Muscle layer of duodenum (tissue), 2 donors: Measurements from ENCODE around the gene PLCB4.

Experiments used
- H3K27ac ChIP-seq: one replicate; pipeline ENCODE4 v1.7.0; 2013; ENCODE audit warnings: mild to moderate bottlenecking, low read length
- H3K27me3 ChIP-seq: one replicate; pipeline ENCODE4 v1.7.0; 2013; ENCODE audit warnings: low read depth, mild to moderate bottlenecking, control low read depth, low read length
- H3K36me3 ChIP-seq, 2 donors: one replicate each; pipeline ENCODE4 v1.7.0; 2013; ENCODE audit warnings: low read length in 2 of 2, control low read depth in 1 of 2, mild to moderate bottlenecking in 1 of 2; ENCODE audit not compliant: insufficient read depth in 2 of 2, control insufficient read depth in 1 of 2
- H3K4me1 ChIP-seq, 2 donors: one replicate each; pipeline ENCODE4 v1.7.0; 2013; ENCODE audit warnings: low read length in 2 of 2, mild to moderate bottlenecking in 2 of 2, control low read depth in 1 of 2, moderate library complexity in 1 of 2; ENCODE audit not compliant: insufficient read depth in 2 of 2, control insufficient read depth in 1 of 2
- H3K4me3 ChIP-seq, 2 donors: one replicate each; pipeline ENCODE4 v1.7.0; 2013; ENCODE audit warnings: low read length in 2 of 2, low read depth in 1 of 2, mild to moderate bottlenecking in 1 of 2
- H3K9me3 ChIP-seq, 2 donors: one replicate each; pipeline ENCODE4 v1.7.0; 2013; ENCODE audit warnings: low read length in 2 of 2, control low read depth in 1 of 2, mild to moderate bottlenecking in 1 of 2; ENCODE audit not compliant: control insufficient read depth in 1 of 2
- donor health status: healthy.

The PLCB4 gene

DNA sequence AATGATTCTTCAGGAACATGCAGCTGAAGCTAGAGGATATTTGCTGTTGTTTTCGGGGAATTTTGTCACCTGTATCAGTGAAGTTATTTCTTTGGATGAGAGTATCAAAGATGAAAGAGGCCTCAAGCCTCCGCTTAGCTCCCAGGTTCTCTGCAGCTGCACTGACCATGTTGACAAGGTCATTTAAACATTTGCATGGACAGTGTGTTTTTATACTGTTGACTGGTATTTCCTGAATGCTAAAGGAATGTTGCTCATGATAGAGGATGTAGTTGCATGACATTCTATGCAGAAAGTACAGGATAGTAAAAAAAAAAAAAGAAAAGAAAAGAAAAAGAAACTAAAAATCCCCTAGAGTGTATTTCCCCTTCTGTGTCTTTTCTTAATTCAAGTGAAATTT, 279.9 kb downstream of the PLCB4 start:
- Histone ChIP-seq H3K4me3 (no peak overlapping the region), H3K9me3 (no peaks in the 10 kb centered on the region), H3K4me1 (peaks cover 0 to 5% of the 10 kb centered on the region in 2 donors), H3K36me3 (no peaks in the 10 kb centered on the region), H3K27ac (no peak overlapping the region), H3K27me3 (no peaks in the 10 kb centered on the region)

GRCh38 chr20:9349249-9349648, 280.4 kb downstream of the PLCB4 start:
- Histone ChIP-seq H3K27me3 (no peaks in the 10 kb centered on the region), H3K27ac (no peak overlapping the region), H3K4me1 (peaks cover 0 to 5% of the 10 kb centered on the region in 2 donors), H3K9me3 (no peaks in the 10 kb centered on the region), H3K4me3 (no peak overlapping the region), H3K36me3 (no peaks in the 10 kb centered on the region)

DNA sequence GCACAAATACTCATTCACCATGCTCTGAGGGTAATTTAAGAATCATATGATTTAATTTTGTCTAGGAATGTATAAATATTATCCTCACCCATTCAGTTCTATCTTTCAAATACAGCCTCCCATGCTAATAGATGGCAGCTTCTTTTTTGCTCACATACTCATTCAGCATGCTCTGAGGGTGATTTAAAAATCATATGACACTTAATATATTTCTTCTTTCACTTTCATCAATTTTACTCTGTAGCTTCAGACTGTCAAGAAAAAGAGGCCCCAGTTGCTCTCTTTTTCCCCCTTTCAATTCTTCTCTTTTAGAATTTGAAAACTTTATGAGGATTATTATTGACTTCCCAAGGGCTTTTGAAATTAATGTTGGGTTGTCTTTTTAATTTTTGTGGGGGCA, 283.9 kb downstream of the PLCB4 start:
- Histone ChIP-seq H3K27me3 (no peaks in the 10 kb centered on the region), H3K27ac (no peak overlapping the region), H3K4me3 (no peak overlapping the region), H3K36me3 (no peaks in the 10 kb centered on the region), H3K4me1 (no peaks in the 10 kb centered on the region), H3K9me3 (no peaks in the 10 kb centered on the region)

DNA sequence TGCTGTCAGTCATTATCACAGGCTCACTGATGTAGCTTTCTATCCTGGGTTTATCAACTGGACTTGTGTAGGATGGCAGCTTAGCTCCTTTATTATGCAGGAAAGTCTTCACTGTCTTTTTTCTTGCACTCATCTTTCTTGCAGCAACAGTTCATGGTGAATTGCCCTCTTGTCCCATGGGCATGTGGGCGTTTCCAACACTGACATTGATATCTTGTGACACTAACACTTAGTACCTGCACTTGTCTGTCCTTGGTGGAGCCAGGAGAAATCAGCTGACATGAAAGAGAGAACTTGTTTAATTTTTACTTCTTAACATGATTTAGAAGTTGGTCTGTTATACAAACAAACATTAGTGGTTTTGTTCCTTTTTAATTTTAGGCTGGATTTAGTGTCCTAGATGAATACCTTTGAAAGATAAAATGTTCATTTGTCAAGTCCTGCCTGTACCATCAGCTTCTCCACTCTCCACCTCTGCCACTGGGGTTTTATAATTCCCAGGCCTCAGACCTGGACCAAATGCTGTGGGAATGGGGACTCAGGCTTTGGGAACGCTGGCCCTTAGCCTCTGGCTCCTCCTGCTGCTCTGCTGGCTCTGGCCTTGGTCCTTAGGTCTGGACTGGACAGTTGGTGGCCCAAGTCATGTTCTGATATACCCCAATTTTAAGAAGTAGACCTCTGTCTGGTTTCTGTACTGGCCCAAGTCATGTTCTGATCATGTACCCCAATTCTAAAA, 284.5 kb downstream of the PLCB4 start:
- Histone ChIP-seq H3K4me3 (no peak overlapping the region), H3K27me3 (no peaks in the 10 kb centered on the region), H3K27ac (no peak overlapping the region), H3K4me1 (no peaks in the 10 kb centered on the region), H3K36me3 (no peaks in the 10 kb centered on the region), H3K9me3 (no peaks in the 10 kb centered on the region)

- no peak overlapping the region for H3K4me3 ChIP-seq
- H3K4me1 ChIP-seq = no peaks in the 10 kb centered on the region
- H3K27me3 ChIP-seq = no peaks in the 10 kb centered on the region
- no peak overlapping the region for H3K27ac ChIP-seq
- H3K9me3 ChIP-seq = no peaks in the 10 kb centered on the region
- no peaks in the 10 kb centered on the region for H3K36me3 ChIP-seq
These were observed 285.0 kb downstream of the PLCB4 start for GRCh38 chr20:9353916-9354276.

- H3K27ac ChIP-seq = no peak overlapping the region
- peaks cover 0 to under 1% of the 10 kb centered on the region in 2 donors for H3K4me1 ChIP-seq
- H3K36me3 ChIP-seq = no peaks in the 10 kb centered on the region
- H3K4me3 ChIP-seq = no peak overlapping the region
- H3K27me3 ChIP-seq = no peaks in the 10 kb centered on the region
- H3K9me3 ChIP-seq = no peaks in the 10 kb centered on the region
These were observed 285.7 kb downstream of the PLCB4 start for GRCh38 chr20:9354579-9354978.

GRCh38 chr20:9358001-9358400, 289.1 kb downstream of the PLCB4 start:
- Histone ChIP-seq H3K4me3 (no peak overlapping the region), H3K36me3 (no peaks in the 10 kb centered on the region), H3K9me3 (no peaks in the 10 kb centered on the region), H3K27ac (no peak overlapping the region), H3K4me1 (peaks cover 0 to 7% of the 10 kb centered on the region in 2 donors), H3K27me3 (no peaks in the 10 kb centered on the region)

- no peak overlapping the region for H3K27ac ChIP-seq
- H3K9me3 ChIP-seq = no peaks in the 10 kb centered on the region
- no peaks in the 10 kb centered on the region for H3K27me3 ChIP-seq
- H3K4me1 ChIP-seq = peaks cover 0 to 7% of the 10 kb centered on the region in 2 donors
- peaks cover 0 to 5% of the 10 kb centered on the region in 2 donors for H3K36me3 ChIP-seq
- no peak overlapping the region for H3K4me3 ChIP-seq
These were observed 290.8 kb downstream of the PLCB4 start for GRCh38 chr20:9359561-9360308.

- no peaks in the 10 kb centered on the region for H3K27me3 ChIP-seq
- peaks cover 0 to 7% of the 10 kb centered on the region in 2 donors for H3K4me1 ChIP-seq
- H3K27ac ChIP-seq = no peak overlapping the region
- H3K36me3 ChIP-seq = peaks cover 0 to 5% of the 10 kb centered on the region in 2 donors
- no peaks in the 10 kb centered on the region for H3K9me3 ChIP-seq
- no peak overlapping the region for H3K4me3 ChIP-seq
These were observed 291.5 kb downstream of the PLCB4 start for GRCh38 chr20:9360431-9360830.

GRCh38 chr20:9363673-9364072, 294.8 kb downstream of the PLCB4 start:
- Histone ChIP-seq H3K9me3 (no peaks in the 10 kb centered on the region), H3K36me3 (peaks cover 0 to 5% of the 10 kb centered on the region in 2 donors), H3K4me3 (no peak overlapping the region), H3K27me3 (no peaks in the 10 kb centered on the region), H3K4me1 (peaks cover 0 to 7% of the 10 kb centered on the region in 2 donors), H3K27ac (no peak overlapping the region)

DNA sequence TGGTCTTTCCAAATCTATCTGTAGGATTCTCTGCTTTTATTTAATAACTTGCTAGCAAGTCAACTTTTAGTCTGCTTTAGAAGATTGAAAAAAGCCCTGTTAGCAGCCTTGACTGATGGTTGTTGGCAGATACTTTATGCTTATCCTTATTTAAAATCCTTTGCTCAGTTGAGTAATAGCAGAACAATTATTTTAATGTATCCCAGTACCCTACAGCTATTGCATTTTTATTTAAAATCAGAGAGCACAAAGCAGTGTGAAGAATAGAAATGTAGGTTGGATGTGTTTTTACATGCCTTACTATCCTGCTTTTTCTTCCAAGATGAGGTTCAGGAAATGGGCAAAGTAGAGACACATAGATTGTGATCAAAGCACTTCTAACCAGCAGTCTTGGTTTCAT, 298.4 kb downstream of the PLCB4 start:
- no peaks in the 10 kb centered on the region for H3K9me3 ChIP-seq
- no peaks in the 10 kb centered on the region for H3K4me1 ChIP-seq
- H3K27me3 ChIP-seq = no peaks in the 10 kb centered on the region
- H3K27ac ChIP-seq = no peak overlapping the region
- H3K4me3 ChIP-seq = no peak overlapping the region
- H3K36me3 ChIP-seq = peaks cover 0 to 5% of the 10 kb centered on the region in 2 donors
